GM21619 (cell line): ENCODE results near the gene USB1.
A peak's percentile ranks its signal among the peaks of the same experiment; 100 is the strongest.

Experiments used
- ATAC-seq: cut with Tn5 transposase; IDR thresholded peaks from one replicate; pipeline ENCODE4 v1.9.1; 2021; ENCODE audit not compliant: unreplicated experiment

Gene USB1

DNA sequence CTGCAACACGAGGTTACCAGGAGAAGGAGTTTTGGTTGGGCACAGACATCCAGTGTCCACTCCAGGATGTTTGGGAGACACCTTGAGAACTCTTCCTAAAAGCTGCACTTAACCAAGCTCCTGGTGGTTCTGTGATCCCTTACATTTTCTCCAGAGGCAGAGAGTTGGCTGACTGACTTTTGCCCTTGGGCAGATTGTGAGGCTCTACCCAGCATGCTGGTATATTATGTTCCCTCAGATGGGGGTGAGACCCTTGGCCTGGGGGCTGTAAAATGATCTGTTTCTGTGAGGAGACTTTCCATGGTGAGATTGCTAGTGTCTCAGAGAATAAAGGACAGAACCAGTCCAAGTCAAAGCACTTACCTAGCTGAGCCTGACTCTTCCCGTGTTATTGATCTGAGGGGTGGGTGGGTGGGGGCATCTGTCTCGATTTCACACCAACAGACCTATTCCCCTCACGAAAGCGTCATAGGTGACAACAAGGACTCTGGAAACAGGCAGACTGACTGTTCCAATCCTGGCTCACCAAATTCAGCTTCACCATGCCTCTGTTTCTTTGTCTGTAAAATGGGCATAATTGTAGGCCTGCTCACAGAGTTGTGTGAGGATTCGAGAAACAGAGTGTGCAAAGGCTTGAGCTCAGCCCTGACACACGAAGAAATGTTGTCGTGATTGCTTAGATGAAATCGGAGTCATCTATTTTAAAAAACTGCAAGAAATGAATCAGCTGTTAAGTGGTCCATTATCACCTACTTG, 12.2 kb downstream of the USB1 start:
- no peak for ATAC-seq

DNA sequence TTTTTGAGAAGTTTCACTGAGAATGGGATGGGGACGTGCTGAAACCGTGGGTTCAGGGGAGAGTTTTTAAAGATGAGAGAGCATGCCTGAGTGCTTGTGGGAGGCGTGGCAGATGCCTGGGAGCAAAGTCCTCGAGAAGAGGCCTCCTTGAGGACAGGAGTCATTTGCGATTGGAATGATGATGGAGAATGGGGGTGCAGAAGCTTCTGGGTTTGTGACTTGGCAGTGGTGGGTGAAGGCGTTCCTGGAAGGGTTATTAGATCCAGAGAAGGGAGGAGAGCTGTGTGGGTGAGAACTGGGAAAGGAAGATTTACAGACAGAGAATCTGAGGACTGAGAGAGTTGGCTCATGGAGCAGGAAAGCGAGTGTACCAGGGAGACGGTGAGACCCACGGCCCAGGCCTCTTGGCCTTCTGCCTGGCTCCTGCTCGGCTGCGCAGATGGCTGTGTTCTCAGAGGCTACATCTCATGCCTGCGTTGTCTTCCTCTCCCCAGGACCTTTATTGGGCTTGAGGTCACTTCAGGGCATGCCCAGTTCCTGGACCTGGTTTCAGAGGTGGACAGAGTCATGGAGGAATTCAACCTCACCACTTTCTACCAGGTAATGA, 15.7 kb downstream of the USB1 start:
- ATAC-seq: no peak

DNA sequence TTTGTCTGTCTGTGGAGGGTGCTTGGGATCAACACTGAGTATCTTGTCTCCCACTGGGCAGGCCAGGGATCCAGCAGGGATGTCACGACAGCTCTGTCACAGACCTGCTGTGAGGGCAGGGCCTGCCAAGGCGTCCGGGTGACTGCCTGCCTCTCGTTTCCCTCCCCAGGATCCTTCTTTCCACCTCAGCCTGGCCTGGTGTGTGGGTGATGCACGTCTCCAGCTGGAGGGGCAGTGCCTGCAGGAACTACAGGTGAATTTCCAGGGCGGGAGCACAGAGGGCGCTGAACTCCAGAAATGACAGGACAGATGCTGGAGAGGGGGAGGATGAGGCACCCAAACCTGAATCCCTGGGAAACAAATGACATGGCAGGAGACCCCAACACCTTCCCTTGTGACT, 17.6 kb downstream of the USB1 start:
- ATAC-seq: no peak

DNA sequence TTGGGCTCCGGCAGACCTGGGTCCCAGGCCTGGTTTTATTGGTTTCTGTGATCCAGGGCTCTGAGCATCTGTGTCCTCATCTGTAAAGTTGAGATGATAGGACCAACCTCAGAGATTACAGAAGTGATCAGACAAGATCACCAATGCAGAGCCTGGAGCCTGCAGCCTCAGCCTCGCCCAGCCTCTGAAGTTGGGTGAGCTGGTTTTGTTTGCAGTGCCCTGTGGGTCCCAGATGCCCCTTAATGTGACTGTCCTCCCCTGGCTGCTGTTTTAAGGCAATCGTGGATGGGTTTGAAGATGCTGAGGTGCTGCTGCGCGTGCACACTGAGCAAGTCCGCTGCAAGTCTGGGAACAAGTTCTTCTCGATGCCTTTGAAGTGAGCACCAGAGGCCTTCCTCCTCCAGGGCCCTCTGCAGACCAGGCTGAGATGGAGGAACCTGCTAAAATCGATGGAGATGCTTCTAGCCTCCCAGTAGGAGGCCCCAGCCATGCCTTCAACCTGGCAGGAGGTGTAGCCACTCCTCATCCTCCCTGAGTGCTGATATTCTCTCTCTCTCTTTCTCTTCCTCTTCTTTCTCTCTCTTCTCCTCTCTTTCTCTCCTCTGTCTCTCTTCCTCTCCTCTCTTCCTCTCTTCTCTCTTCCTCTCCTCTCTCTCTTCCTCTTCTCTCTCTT, 18.8 kb downstream of the USB1 start:
- ATAC-seq: no peak

DNA sequence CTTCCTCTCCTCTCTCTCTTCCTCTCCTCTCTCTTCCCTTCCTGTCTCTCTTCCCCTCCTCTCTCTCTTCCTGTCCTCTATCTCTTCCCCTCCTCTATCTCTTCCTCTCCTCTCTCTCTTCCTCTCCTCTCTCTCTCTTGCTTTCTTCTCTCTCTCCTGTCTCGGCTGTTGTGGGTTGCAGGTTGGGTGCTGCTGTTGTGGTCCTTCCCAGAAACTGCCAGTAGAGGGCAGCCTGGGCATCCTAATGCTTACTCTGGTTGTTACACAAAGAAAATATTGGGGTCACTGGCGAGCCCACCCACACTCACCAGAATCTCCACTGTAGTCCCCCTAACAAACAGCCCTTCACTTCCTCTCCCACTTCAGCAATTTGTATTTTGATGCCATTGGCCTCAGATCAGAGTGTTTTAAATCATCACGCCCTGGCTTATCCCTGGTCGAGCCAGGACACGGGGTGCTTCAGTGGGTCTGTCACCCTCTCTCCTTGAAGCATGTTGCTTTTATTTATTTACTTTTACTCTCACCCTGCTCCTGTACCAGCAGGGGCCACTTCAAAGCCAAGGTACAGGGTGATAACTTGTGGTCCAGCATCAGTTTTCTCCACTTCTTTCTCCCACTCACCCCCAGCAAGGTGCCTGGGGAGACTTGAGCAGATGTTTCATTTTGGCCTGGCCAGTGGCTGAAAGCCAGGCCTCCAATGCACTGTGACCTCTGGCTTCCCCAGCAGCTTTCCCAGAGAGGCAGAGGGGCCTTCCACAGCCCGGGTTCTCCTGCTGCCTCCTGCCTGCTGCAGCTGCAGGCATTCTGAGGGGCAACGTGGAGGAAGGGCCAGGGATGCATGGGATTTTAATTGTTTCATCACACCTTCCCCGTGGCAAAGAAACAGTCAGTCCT, 19.7 kb downstream of the USB1 start:
- no peak for ATAC-seq

DNA sequence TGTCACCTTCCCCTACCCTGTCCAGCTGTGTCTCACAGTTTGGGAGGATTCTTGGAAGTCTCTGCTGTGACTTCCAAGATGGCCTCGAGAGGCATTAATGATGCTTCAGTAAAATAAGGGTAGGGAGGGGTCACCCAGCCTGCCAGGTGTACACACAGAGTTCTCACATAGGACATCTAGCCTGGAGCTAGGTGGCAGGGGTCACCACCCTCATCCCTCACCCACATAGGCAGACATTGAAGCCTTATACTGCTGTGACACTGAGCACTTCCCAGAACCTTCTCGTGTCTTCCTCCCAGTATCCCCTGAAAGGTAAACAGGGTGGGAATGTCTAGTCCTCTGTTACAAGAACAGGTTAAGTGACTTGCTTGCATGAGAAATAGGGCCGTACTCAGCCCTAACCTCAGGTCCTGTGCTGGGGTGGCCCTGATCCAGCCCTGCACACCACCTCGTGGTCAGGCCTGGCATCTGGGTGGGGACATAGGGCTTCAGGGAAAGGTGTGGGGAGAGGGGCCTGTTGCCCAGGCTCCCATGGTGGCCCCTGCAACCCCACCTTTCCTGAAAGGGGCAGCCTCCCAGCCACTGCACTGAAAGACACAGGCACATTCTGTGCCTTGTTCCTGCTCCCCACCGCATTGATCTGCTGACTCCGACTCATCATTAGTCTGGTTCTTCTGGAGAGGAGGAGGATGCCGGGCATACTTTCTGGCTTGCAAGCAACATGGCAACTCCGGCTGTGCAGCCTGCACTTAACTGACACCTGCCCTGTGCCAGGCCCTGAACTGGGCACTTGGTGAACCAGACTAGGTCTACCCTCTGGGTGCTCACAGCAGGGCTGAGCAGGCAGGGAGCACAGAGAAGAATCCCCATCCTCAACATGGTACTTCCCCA, 20.7 kb downstream of the USB1 start:
- no peak for ATAC-seq

DNA sequence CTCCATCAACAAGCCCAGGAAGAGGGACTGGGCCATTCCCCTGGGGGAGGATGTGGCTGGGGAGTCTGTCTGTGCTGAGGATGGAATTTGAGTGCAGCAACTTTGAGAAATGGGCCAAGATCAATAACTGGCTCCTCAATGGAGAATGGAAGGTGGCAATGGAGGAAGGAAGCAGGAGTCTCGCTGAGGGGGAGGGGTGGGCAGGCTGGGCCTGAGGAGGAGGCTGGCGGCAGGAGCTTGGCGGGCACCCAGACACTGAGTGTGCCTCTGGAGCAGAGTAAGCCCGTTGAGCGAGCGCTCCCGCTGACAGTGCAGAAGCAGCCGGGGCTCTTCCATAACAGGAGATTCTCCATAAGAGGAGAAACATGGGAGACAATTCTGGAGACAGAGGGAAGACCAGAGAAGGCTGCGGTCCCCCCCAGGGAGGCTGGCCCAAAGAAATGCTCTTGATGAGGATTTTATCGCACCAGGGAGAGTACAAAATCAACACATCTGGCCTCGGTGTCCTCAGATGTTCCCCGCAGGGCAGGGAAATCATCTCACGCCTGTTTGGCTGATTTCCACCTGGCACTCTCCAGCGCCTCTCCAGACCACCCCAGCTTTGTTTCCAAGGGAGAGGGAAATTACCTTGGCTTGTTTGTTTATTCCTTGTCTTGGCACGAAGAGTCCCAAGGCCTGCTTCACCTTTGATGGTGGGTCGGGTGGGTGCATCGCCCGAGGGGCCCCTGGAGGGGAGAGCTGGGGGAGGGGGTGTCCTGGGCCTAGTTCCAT, 21.6 kb downstream of the USB1 start:
- no peak for ATAC-seq

DNA sequence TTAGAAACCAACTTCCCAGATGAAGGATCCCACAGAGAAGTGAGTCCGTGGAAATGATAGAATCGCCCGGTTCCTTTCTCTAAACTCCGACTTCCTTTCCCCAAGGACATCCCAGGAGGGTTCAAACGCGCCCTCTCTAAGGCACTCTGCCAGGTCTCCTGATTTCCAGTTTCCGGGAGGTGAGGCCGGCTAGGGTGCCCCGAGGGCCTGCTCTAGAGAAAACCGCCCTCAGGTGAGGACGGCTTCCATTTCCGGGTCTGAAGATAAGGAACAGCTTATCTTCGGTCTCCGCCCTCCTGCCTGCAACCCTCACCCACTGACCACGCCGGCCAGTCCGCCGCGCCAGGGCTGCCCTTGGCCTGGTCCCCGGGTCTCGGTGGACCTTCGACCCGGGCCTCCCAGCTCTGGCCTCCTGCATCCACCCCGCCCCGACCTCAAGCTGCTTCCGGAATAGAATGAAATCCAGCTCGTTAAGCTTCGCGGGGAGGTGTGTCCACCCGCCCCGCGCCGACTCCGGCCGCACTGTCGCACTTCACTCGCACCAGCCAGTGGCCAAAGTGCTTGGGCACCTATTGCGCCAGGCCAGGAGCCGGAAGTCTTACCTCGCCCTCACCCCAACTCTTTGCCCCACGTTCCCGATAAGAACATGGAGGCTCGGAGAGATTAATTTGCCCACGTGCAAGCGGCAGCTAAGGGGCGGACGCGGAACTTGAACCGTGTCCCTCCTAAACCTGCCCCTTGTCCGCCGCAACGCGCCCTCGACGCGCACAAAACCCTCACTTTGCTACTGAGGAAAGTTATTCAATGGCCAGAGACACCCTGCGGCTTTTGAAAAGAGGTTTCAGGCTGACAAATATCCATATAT, 23.5 kb downstream of the USB1 start:
- ATAC-seq: no peak

DNA sequence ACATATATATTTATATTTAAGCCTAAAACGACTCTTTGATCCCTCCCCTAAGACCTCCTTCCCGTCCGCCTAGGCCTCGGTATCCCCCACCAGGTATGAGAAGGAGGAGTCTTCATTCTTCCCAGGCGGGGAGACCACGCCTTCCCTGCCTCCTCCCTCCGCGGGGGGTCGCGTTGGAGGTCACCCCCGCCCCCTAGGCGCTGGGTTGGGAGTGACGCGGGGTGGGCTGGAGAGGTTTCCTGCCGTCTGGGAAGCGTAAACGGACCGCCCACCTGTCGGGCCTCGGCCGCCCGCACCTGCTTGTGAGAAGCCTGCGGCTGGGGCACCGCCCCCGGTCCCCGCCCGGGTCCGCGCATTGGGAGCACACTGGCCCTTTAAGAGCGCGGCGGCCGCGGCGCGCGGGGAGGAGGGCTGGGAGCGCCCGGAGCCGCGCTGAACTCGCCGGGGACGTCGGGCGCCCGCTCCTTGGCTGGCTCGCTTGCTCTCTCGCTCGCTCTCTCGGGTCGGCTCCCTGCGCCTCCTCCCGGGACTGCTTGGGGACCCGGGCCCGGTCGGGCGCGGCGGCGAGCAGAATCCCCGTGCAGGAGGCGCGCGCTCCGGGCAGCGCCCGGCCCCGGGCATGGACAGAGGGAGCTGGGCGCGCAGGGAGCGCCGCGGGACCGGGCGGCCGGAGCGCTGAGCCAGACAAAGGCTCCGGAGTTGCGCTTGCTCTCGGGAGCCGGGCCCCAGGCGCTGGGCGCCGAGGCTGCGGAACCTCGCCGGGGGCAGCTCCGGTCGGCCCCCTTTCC, 24.3 kb downstream of the USB1 start, which contains the start of gene MMP15:
MMP15 (plus strand) TSS at position 404 of the 788 bp plus-strand sequence. CDS start 597 bp downstream, outside the sequence.
- ATAC-seq: peak; percentile 43

DNA sequence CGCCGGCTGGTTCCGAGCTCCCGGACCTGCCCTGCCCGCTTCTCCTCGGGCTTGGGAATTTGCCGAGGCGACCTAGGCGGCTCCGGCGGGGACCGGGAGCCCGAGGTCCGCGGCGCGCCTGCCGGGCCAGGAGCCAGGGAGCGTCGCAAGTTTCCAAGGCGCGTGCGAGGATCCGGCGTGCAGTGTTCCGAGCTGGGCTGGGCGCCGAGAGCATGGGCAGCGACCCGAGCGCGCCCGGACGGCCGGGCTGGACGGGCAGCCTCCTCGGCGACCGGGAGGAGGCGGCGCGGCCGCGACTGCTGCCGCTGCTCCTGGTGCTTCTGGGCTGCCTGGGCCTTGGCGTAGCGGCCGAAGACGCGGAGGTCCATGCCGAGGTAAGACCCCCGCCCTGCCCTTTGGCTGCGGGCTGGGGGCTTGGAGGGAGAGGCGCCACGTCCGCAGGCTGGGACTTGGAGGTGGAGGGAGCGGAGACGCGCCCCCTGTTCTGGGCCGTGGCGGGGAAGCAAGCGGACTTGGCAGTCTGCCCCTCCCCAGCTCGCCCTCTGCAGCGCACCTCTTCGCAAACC, 25.0 kb downstream of the USB1 start:
- peak; percentile 25 for ATAC-seq

DNA sequence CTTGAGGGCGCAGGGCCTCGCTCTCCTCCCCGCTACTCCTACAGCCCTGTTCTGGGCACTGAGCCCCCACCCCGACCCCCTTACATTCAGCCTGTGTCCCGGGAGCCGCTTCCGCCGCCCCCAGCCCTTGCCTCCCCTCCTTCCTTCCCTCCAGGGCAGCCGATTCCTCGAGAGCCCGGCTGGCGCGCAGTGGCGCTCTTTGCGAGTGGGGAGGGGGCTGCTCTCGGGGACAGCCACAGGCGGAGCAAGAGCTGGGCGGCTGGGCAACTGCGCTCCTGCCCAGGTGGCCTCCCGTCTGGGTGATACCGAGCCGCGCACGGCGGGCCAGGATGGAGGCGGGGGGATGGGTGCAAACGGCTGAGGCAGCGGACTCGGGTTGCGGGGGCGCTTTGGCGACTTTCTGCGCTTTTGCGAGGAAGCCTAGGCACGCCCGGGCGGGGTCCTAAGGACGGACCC, 25.5 kb downstream of the USB1 start:
- no peak for ATAC-seq

DNA sequence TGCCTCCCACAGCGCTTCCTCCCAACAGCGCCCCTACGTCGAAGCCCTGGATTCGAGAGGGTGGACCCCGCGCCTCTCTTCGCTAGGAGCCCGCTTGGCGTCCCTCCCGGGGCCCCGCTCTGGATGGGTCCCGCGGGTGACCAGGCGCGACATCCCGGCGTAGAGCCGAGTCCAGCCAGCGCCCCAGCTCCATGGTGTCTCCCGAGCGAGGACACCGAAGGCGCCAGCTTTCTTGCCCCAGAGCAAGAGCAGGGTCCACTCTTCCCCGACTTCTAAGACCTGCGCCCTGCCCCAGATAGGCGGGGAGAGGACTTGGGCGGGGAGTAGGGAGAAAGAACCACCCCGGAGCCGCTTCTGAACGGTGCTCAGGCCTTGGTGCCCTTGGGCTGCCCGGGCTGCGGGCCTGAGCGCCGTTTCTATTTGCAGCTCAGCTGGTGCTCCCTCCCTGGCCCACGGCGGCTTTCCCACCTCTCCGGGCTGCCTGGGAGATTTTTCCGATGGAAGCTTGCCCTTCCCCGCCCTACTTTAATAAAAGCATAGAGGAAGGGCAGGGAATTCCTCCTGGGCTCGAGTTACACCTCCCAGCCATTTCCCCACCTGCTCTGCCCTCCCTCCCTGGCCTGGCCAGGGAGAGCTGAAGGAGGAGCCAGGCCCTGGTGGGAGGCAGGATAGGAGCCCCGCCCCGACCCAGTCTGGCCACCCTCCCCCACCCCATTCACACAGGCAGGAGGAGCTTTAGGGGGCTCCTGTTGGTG, 26.1 kb downstream of the USB1 start:
- no peak for ATAC-seq

DNA sequence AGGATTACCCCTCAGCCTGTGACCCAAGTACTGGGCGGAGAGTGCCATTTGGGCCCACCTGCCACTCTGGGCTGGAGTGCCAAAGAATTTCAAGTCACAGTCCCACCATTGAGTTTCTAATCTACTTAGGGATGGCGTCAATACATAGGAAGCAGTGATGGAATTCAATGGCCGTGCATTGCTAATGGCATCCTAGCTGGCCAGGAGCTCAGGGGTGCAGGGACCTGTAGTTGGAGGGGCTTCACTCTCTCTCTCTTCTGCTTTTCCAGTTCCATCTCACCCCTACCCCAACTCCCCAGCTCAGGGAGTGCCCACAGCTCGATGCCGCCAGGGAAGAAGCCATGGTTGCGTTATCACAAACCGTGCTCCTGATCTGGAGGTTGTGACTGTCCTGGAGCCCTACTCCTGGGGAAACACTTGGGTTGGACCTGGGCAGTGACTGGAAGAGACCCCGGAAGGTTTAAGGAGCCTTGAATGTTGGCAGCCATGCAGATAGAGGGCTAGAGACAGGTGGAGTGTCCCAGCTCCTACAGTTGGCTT, 26.8 kb downstream of the USB1 start:
- no peak for ATAC-seq

DNA sequence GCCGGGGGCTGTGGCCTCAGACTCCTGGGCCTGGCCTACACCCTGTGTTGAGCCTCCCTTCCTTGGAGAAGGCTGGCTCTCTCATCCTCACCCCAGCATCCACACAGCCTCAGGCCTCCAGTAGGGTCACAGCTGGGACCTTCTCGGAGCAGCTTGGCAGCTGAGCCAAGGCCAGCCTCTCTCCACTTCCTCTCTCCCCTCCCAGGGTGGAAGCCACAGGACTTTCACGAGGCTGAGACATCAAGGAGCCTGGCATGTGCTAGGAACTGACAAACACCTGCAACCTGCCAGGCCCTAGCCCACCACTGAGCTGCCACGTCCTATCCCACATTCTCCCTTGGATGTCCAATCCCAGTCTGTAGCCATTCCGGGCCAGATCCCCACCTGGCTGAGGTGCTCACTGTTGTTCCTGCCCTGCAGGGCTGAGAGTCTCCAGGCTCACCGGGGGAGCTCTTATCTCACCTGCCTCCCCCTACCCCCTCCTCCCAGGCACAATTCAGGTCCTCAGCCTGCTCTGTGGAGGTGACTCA, 27.4 kb downstream of the USB1 start:
- no peak for ATAC-seq

DNA sequence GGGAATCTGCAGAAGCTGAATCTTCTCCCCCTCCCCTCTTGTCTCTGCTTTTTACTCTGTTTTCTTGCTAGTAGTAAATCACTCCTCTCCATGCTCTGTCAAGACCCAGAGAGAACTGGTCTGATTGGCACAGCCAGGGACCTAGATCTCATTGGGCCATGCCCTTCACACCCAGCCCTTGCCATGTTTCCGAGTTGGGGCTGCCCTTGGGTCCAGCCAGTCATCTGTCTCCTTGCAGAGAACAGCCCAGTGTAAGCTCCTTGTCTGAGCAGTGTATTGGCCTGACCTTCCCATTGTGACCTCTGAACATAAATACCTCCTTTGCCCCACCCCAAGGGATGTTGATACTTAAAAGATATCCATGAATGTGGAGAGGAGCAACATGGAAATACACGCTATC, 28.2 kb downstream of the USB1 start:
- no peak for ATAC-seq
